Gastrocnemius medialis (tissue), 4 donors: ENCODE data around the gene ALB. TPM values are rescaled to one million over a fixed set of nuclear protein-coding genes. Genes with fewer than 3 reads are reported as not detected.

ENCODE experiments used
- ATAC-seq, 2 donors: fragments of 150-250 bp; one replicate each; pipeline ENCODE4 v1.9.1; 2016
- DNase-seq, 2 donors: peaks; one replicate each; pipeline ENCODE4 v3.0.0-alpha.2; 2019
- H3K27ac ChIP-seq, 4 donors: fragments of 200-600 bp; sonication (generic); 1 replicate in 1 of 4; 2 replicates in 3 of 4; pipeline ENCODE4 v1.5.1; 2016 to 2018; ENCODE audit warnings: mild to moderate bottlenecking in 2 of 4, moderate library complexity in 1 of 4
- H3K27me3 ChIP-seq, 3 donors: fragments of 200-600 bp; sonication (generic) in 2 of 3; 1 replicate in 1 of 3; 2 replicates in 2 of 3; pipeline versions ENCODE4 v1.5.1 to v1.6.0; 2016 to 2019; ENCODE audit warnings: mild to moderate bottlenecking in 1 of 3, moderate library complexity in 1 of 3
- H3K36me3 ChIP-seq, 2 donors: fragments of 200-600 bp; sonication (generic) in 1 of 2; one replicate each; pipeline ENCODE4 v1.5.1; 2017 to 2018
- H3K4me1 ChIP-seq, 2 donors: fragments of 200-600 bp; sonication (generic) in 1 of 2; one replicate each; pipeline ENCODE4 v1.5.1; 2016 to 2017; ENCODE audit warnings: mild to moderate bottlenecking in 2 of 2
- H3K4me3 ChIP-seq, 4 donors: fragments of 200-600 bp; sonication (generic) in 3 of 4; 1 replicate in 1 of 4; 2 replicates in 3 of 4; pipeline ENCODE4 v1.5.1; 2016 to 2019; ENCODE audit warnings: mild to moderate bottlenecking in 2 of 4
- H3K9me3 ChIP-seq, 3 donors: fragments of 200-600 bp; sonication (generic) in 2 of 3; 1 replicate in 1 of 3; 2 replicates in 2 of 3; pipeline ENCODE4 v1.5.1; 2016 to 2019
- POLR2A ChIP-seq, 2 donors: fragments of 450-650 bp; IDR thresholded peaks; one replicate each; pipeline ENCODE4 v1.6.1; 2017; ENCODE audit warnings: antibody characterized with exemption in 2 of 2, mild to moderate bottlenecking in 2 of 2, moderate library complexity in 2 of 2
- in situ Hi-C, 4 donors: fragments of 200-750 bp; cut with MboI; loops; one replicate each; pipeline versions ENCODE4 v1.15.0 to v1.8.0; 2017; ENCODE audit warnings: low sequenced_read_pairs in 4 of 4
- intact Hi-C: fragments of 100-400 bp; cut with DNase I; formaldehyde crosslinking; loops from one replicate; pipeline ENCODE4 v1.15.1; 2023; ENCODE audit warnings: low total_unique reads
- total RNA-seq, 4 donors: library from RNA; depleted of rRNA; stranded (reverse); fragments of >200 nt; gene quantifications; one replicate each; pipeline versions ENCODE4 v1.1.0 to v1.2.3, GENCODE V29; 2016
- TF ChIP-seq, protein P1 (sequence below), 5 experiments: fragments of 450-650 bp in 3 of 5; fragments of 200-600 bp in 2 of 5; sonication (generic) in 2 of 5; IDR thresholded peaks in 4 of 5; conservative IDR thresholded peaks in 1 of 5; 1 replicate in 4 of 5; 2 replicates in 1 of 5; pipeline ENCODE4 v1.5.1; 2016 to 2019; ENCODE audit warnings: antibody characterized with exemption in 5 of 5, mild to moderate bottlenecking in 3 of 5, moderate library complexity in 3 of 5

The ALB gene
- total RNA-seq, 4 donors from 2014 or later: 67.3 to 166 TPM; not detected in 2

DNA sequence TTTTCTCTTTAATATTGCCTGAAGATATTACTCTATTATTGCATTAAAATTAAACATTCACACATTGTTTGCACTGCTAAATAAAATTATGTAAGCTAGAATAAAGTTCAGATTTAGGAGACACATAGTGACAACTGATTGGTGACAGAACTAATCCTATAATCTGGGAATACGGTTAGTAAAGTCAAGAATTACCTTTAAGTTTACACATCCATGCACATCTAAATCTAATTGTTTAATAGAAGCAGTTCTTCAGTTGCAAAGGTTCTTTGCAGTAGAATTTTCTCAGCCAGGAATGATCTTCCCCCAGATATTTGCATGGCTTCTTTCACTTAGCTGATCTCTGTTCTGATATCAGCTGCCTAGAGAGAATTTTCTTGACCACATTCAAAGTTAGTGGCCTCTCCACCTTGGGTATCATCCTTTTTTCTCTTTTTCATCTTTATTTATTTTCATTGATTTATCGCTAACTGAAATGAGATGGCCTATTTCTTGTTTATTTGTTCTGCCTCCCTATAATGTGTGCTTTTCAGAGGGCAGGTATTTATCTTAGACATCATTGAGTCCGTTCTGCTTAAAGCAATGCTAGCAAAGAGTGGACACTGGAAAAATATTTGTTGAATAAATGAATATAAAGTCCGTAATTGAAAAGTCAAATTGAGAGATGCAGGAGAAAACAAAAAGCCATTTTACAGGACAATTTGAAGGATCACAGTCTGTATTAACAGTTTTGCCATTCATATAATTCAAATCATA lies 44.5 kb downstream of the ALB start:
- H3K4me1 ChIP-seq: no peaks in the 10 kb centered on the region
- no peak overlapping the region for H3K27ac ChIP-seq
- H3K4me3 ChIP-seq: no peak overlapping the region
- intact Hi-C loops (no loop called here), in situ Hi-C loops (no loop called here)
- no peaks in the 10 kb centered on the region for H3K9me3 ChIP-seq
- no peaks in the 10 kb centered on the region for H3K36me3 ChIP-seq
- DNase-seq (no peak), ATAC-seq (no peak)
- TF ChIP-seq, protein P1, sequence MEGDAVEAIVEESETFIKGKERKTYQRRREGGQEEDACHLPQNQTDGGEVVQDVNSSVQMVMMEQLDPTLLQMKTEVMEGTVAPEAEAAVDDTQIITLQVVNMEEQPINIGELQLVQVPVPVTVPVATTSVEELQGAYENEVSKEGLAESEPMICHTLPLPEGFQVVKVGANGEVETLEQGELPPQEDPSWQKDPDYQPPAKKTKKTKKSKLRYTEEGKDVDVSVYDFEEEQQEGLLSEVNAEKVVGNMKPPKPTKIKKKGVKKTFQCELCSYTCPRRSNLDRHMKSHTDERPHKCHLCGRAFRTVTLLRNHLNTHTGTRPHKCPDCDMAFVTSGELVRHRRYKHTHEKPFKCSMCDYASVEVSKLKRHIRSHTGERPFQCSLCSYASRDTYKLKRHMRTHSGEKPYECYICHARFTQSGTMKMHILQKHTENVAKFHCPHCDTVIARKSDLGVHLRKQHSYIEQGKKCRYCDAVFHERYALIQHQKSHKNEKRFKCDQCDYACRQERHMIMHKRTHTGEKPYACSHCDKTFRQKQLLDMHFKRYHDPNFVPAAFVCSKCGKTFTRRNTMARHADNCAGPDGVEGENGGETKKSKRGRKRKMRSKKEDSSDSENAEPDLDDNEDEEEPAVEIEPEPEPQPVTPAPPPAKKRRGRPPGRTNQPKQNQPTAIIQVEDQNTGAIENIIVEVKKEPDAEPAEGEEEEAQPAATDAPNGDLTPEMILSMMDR (IDR thresholded peaks at IDR 0.05 in 4 of 5, conservative IDR thresholded peaks at IDR 0.05 in 1 of 5): no peak
- TF ChIP-seq POLR2A (IDR thresholded peaks at IDR 0.05): no peak
- no peaks in the 10 kb centered on the region for H3K27me3 ChIP-seq

DNA sequence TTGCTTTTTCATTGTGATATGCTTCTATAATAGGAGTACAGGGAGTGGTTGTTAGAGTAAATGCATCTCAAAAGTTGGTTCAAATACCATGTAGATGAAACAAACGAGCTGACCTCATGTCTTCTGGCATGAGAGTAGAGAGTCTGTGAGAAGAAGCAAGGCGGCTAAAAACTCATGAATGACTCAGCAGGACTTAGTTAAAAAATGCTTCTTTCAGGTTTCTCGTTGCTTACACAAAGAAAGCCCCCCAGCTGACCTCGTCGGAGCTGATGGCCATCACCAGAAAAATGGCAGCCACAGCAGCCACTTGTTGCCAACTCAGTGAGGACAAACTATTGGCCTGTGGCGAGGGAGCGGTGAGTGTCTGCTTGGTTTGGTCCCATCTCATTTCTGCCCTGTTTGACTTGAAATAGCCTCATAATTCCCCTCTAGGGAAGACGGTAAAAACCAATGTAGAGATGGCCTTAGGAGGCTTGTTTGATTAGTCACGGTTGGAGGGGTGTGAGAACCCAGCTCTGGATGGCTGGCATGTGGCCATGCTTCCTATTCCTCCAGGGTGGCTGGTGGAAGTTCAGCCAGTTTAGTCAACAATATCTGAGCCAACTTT lies 46.4 kb downstream of the ALB start:
- intact Hi-C loops (no loop called here), in situ Hi-C loops (no loop called here)
- H3K9me3 ChIP-seq: no peaks in the 10 kb centered on the region
- TF ChIP-seq, protein P1 (IDR thresholded peaks at IDR 0.05 in 4 of 5, conservative IDR thresholded peaks at IDR 0.05 in 1 of 5): no peak
- TF ChIP-seq POLR2A (IDR thresholded peaks at IDR 0.05): no peak
- no peaks in the 10 kb centered on the region for H3K4me1 ChIP-seq
- H3K4me3 ChIP-seq: no peak overlapping the region
- H3K27me3 ChIP-seq: no peaks in the 10 kb centered on the region
- no peak for DNase-seq
- H3K36me3 ChIP-seq: no peaks in the 10 kb centered on the region
- H3K27ac ChIP-seq: no peak overlapping the region
- no peak for ATAC-seq

DNA sequence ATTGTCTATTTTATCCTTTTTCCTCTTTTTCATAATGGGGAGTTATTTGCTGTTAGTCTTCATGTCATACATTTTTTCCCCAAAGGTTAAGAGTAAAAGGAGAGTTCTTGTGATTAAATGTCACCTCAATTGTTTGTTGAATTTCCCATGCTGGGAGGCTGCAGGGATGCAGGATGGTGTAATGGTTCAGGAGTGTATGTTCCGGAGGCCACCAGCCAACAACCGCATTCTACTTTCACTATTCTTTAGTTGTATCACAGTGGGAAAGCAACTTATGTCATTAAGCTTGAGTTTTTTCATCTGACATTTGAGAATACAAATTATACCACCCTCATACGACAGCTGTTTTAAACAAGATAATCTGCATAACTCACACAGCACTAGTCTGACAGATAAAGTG lies 47.3 kb downstream of the ALB start:
- no peak for DNase-seq
- ATAC-seq: no peak

DNA sequence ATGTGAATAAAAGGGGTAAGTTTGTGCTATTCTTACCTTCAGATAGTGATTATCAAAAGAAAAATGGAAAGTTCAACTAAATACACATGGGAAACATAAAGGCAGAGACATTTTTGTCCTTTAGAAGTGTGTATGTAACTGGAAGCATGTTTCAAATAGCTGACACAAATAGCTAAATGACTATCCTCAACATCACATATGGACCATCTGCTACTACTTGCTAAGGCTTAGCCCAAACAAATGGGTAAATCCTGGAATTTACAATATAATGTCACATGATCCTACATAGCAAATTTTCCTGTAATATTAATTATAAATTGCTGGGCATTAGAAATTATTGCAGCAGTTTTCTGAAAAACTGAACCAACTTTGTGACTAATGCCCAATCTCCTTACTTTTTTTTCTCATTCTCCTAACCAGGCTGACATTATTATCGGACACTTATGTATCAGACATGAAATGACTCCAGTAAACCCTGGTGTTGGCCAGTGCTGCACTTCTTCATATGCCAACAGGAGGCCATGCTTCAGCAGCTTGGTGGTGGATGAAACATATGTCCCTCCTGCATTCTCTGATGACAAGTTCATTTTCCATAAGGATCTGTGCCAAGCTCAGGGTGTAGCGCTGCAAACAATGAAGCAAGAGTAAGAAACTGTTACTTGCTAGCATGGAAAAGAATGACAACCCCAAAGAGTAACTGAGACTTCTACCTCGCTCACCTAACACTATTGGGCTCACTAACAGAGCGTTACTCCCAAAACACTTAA lies 48.1 kb downstream of the ALB start:
- no peaks in the 10 kb centered on the region for H3K27me3 ChIP-seq
- ATAC-seq (no peak), DNase-seq (no peak)
- H3K4me3 ChIP-seq: no peak overlapping the region
- no peaks in the 10 kb centered on the region for H3K36me3 ChIP-seq
- in situ Hi-C loops: no loop called here
- no peaks in the 10 kb centered on the region for H3K9me3 ChIP-seq
- no peak overlapping the region for H3K27ac ChIP-seq
- TF ChIP-seq, protein P1 (IDR thresholded peaks at IDR 0.05 in 4 of 5, conservative IDR thresholded peaks at IDR 0.05 in 1 of 5): no peak
- TF ChIP-seq POLR2A (IDR thresholded peaks at IDR 0.05): no peak
- intact Hi-C loops: no loop called here
- H3K4me1 ChIP-seq: no peaks in the 10 kb centered on the region

More for the DNA sequence above, 47.3 kb downstream of the ALB start:
- in situ Hi-C loops: no loop called here
- H3K4me1 ChIP-seq: no peaks in the 10 kb centered on the region
- no peaks in the 10 kb centered on the region for H3K36me3 ChIP-seq
- no peak overlapping the region for H3K27ac ChIP-seq
- no peak overlapping the region for H3K4me3 ChIP-seq
- no peak for TF ChIP-seq POLR2A (IDR thresholded peaks at IDR 0.05)
- TF ChIP-seq, protein P1 (IDR thresholded peaks at IDR 0.05 in 4 of 5, conservative IDR thresholded peaks at IDR 0.05 in 1 of 5): no peak
- intact Hi-C loops: no loop called here
- no peaks in the 10 kb centered on the region for H3K27me3 ChIP-seq
- H3K9me3 ChIP-seq: no peaks in the 10 kb centered on the region
